Gastroesophageal sphincter (tissue), 3 donors: ENCODE results near the gene SPON1.

ENCODE experiments used
- CTCF ChIP-seq, 4 experiments: fragments of 200-600 bp in 2 of 4; fragments of 450-650 bp in 2 of 4; sonication (generic) in 1 of 4; IDR thresholded peaks; one replicate each; pipeline ENCODE4 v1.5.1; 2017 to 2019; ENCODE audit warnings: antibody characterized with exemption in 4 of 4, mild to moderate bottlenecking in 2 of 4, moderate library complexity in 2 of 4
- EP300 ChIP-seq: sonication (generic); formaldehyde crosslinking; IDR thresholded peaks from one replicate; pipeline ENCODE4 v1.6.1; 2017; ENCODE audit warnings: antibody characterized with exemption, mild to moderate bottlenecking
- POLR2A ChIP-seq, 2 donors: fragments of 450-650 bp; IDR thresholded peaks; one replicate each; pipeline ENCODE4 v1.6.1; 2017; ENCODE audit warnings: antibody characterized with exemption in 2 of 2, mild to moderate bottlenecking in 2 of 2, moderate library complexity in 1 of 2
- POLR2AphosphoS5 ChIP-seq: sonication (generic); formaldehyde crosslinking; IDR thresholded peaks from one replicate; pipeline ENCODE4 v1.6.1; 2017; ENCODE audit warnings: antibody characterized with exemption

GRCh38 chr11:13917264-13917663 lies 45.3 kb upstream of the SPON1 start:
- no peak for TF ChIP-seq CTCF (IDR thresholded peaks at IDR 0.05)
- TF ChIP-seq POLR2AphosphoS5 = no peak
- TF ChIP-seq POLR2A (IDR thresholded peaks at IDR 0.05) = no peak
- no peak for TF ChIP-seq EP300
